HT1080 (cell line): ENCODE results near the gene ADIPOR2. TPM values are rescaled to one million over a fixed set of nuclear protein-coding genes. Genes with fewer than 3 reads are reported as not detected.

Experiments used
- DNase-seq: peaks from one replicate; pipeline ENCODE4 v3.0.0-alpha.2; 2015; ENCODE audit warnings: low read depth
- small RNA-seq: library from RNA; depleted of rRNA; stranded (forward); fragments of <200 nt; gene quantifications from one replicate; pipeline ENCODE3, GENCODE V24; 2014
- total RNA-seq: library from RNA; depleted of rRNA; stranded (reverse); fragments of >200 nt; shearing (Covaris generic); gene quantifications from 2 replicates; pipeline ENCODE4 v1.2.3, GENCODE V29; 2014; rRNA removed

ADIPOR2 gene
- total RNA-seq, 1 experiment from 2014 or later: 42.7 TPM

- no peak for DNase-seq
These were observed 137.2 kb downstream of the ADIPOR2 start for GRCh38 chr12:1827826-1828805.

GRCh38 chr12:1828856-1829255 is 138.0 kb downstream of the ADIPOR2 start:
- DNase-seq: peak; percentile 42

GRCh38 chr12:1829306-1829900 is 138.5 kb downstream of the ADIPOR2 start:
- DNase-seq: no peak

- no peak for DNase-seq
These were observed 139.6 kb downstream of the ADIPOR2 start for GRCh38 chr12:1830401-1830845.

- DNase-seq: peak; percentile 32
These were observed 140.4 kb downstream of the ADIPOR2 start for GRCh38 chr12:1830981-1831963.

- DNase-seq: no peak
These were observed 142.1 kb downstream of the ADIPOR2 start for GRCh38 chr12:1832801-1833595.

- DNase-seq: no peak
These were observed 142.7 kb downstream of the ADIPOR2 start for GRCh38 chr12:1833596-1834028.

GRCh38 chr12:1834186-1834925 is 143.5 kb downstream of the ADIPOR2 start:
- no peak for DNase-seq

- no peak for DNase-seq
These were observed 144.6 kb downstream of the ADIPOR2 start for GRCh38 chr12:1835211-1836131.

- no peak for DNase-seq
These were observed 145.5 kb downstream of the ADIPOR2 start for GRCh38 chr12:1836241-1836803.

- DNase-seq: no peak
These were observed 146.1 kb downstream of the ADIPOR2 start for GRCh38 chr12:1836854-1837421.

- DNase-seq: peak; percentile 18
These were observed 146.8 kb downstream of the ADIPOR2 start for GRCh38 chr12:1837541-1838204.

Small RNA genes lying within 50 kb of the gene (small RNA-seq; reads per million reads assigned to genes)
- not detected for gene MIR3649

Other genes with a start within 250 kb of the ADIPOR2 start
- gene FBXL14, start 96.5 kb upstream of the ADIPOR2 start, total RNA-seq: 24.8 and 30.2 TPM in 2 replicates
- 29.2 and 31.4 TPM in 2 replicates for gene WNT5B, start 61.8 kb upstream of the ADIPOR2 start, total RNA-seq
- not detected in 2 replicates for gene LRTM2, start 129.5 kb downstream of the ADIPOR2 start, total RNA-seq
- gene CACNA2D4, start 227.6 kb downstream of the ADIPOR2 start, total RNA-seq: 35.2 and 44.0 TPM in 2 replicates